CD8-positive, alpha-beta memory T cell (primary cell): ENCODE data around the gene EYA2. TPM values are rescaled to one million over a fixed set of nuclear protein-coding genes. Genes with fewer than 3 reads are reported as not detected.
A peak's percentile ranks its signal among the peaks of the same experiment; 100 is the strongest.

Experiments
- CTCF ChIA-PET: fragments of 350-600 bp; sonication (Branson Sonifier 250); formaldehyde crosslinking; loops from one replicate; lab custom pipeline; 2021; ENCODE audit warnings: antibody characterized with exemption; lab: Charles Lee
- POLR2A ChIA-PET: fragments of 350-600 bp; sonication (Branson Sonifier 250); formaldehyde crosslinking; loops from one replicate; lab custom pipeline; 2021; ENCODE audit warnings: antibody characterized with exemption; lab: Charles Lee
- DNase-seq, 5 donors: peaks; one replicate each; pipeline versions ENCODE4 v3.0.0 to v3.0.0-alpha.2; 2020 to 2022; ENCODE audit warnings: mixed read lengths in 1 of 5
- H3K27ac ChIP-seq: one replicate; pipeline ENCODE4 v1.7.0; 2013; ENCODE audit warnings: low read depth, mild to moderate bottlenecking, low read length, moderate library complexity
- H3K27me3 ChIP-seq: 2 replicates; pipeline ENCODE4 v1.7.0; 2013; ENCODE audit warnings: low read length, mild to moderate bottlenecking; ENCODE audit not compliant: insufficient read depth, poor library complexity, severe bottlenecking
- H3K36me3 ChIP-seq: 2 replicates; pipeline ENCODE4 v1.7.0; 2013; ENCODE audit warnings: mild to moderate bottlenecking, low read length, moderate library complexity; ENCODE audit not compliant: insufficient read depth
- H3K4me1 ChIP-seq: 2 replicates; pipeline ENCODE4 v1.7.0; 2013; ENCODE audit warnings: mild to moderate bottlenecking, low read length, moderate library complexity; ENCODE audit not compliant: insufficient read depth
- H3K4me3 ChIP-seq: 2 replicates; pipeline ENCODE4 v1.7.0; 2013; ENCODE audit warnings: mild to moderate bottlenecking, low read length
- H3K9me3 ChIP-seq: 2 replicates; pipeline ENCODE4 v1.7.0; 2013; ENCODE audit warnings: mild to moderate bottlenecking, low read length
- H3K27ac Mint-ChIP-seq, 8 donors: one replicate each; pipeline ENCODE4 v1.8.0; 2020 to 2021; ENCODE audit warnings: mixed read lengths in 8 of 8, mild to moderate bottlenecking in 6 of 8, inconsistent platforms in 3 of 8, moderate library complexity in 3 of 8
- H3K27me3 Mint-ChIP-seq, 2 donors: one replicate each; pipeline ENCODE4 v1.8.0; 2020 to 2021; ENCODE audit warnings: mixed read lengths in 2 of 2, mild to moderate bottlenecking in 1 of 2, moderate library complexity in 1 of 2
- H3K36me3 Mint-ChIP-seq, 3 donors: one replicate each; pipeline ENCODE4 v1.8.0; 2020 to 2021; ENCODE audit warnings: mixed read lengths in 3 of 3, inconsistent platforms in 1 of 3, mild to moderate bottlenecking in 1 of 3
- H3K4me1 Mint-ChIP-seq, 3 donors: one replicate each; pipeline ENCODE4 v1.8.0; 2020 to 2021; ENCODE audit warnings: mixed read lengths in 3 of 3, inconsistent platforms in 1 of 3, mild to moderate bottlenecking in 1 of 3
- H3K4me3 Mint-ChIP-seq, 7 donors: one replicate each; pipeline ENCODE4 v1.8.0; 2020 to 2021; ENCODE audit warnings: mixed read lengths in 7 of 7, mild to moderate bottlenecking in 6 of 7, moderate library complexity in 4 of 7, inconsistent platforms in 2 of 7
- H3K9me3 Mint-ChIP-seq, 5 donors: one replicate each; pipeline ENCODE4 v1.8.0; 2020 to 2022; ENCODE audit warnings: mixed read lengths in 5 of 5, mild to moderate bottlenecking in 3 of 5, moderate library complexity in 2 of 5, inconsistent platforms in 1 of 5
- polyA plus RNA-seq: library from polyadenylated mRNA; unstranded; fragments of 300-500 nt; fragmentation: Illumina TruSeq; gene quantifications from one replicate; pipeline ENCODE4 v1.2.3, GENCODE V29; 2021
- total RNA-seq, 2 experiments: library from RNA; stranded (reverse); gene quantifications; one replicate each; pipeline ENCODE4 v1.2.3, GENCODE V29; 2021

EYA2 gene
- total and polyA plus RNA-seq, 3 experiments from 2014 or later: not detected

DNA sequence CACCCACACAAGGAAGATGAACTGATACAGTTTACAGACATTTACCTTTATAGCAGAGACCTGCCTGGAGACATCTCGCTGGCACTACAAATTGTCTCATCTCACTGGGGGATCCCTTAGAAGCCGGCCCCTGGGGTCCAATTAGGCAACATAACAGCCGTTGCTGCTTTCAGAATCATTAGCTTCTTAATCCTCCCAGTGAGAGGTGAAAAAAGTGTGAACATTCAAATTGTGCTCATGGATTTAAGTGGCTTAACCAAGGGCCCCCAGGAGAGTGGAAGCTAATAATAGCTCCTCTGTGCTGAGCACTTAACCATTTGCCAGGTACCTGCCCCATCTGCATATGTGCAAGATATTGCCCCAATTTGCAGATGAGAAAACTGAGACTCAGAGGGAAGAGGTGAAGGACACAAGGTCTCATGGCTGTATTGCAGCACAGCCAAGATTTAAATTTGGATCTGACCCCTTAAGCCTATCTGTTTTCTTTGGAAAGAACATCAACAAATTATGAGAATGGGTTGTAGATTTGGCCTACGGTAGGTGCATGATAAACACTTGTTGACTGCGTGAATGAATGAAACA is 101.0 kb downstream of the EYA2 start:
- POLR2A ChIA-PET: no interaction called here
- peaks cover 5 to 13% (median 9%) of the 10 kb centered on the region in 3 donors for H3K4me1 Mint-ChIP-seq
- no peaks in the 10 kb centered on the region for H3K36me3 Mint-ChIP-seq
- no peak for DNase-seq
- Histone ChIP-seq H3K27me3 (no peaks in the 10 kb centered on the region), H3K9me3 (no peaks in the 10 kb centered on the region), H3K36me3 (no peaks in the 10 kb centered on the region), H3K4me3 (no peak overlapping the region), H3K4me1 (no peaks in the 10 kb centered on the region), H3K27ac (no peak overlapping the region)
- H3K9me3 Mint-ChIP-seq: peaks cover 0 to 1% (median 0%) of the 10 kb centered on the region in 5 donors
- H3K4me3 Mint-ChIP-seq: peak overlapping the region in 1 of 7 donors; percentile 16
- H3K27me3 Mint-ChIP-seq: peaks cover 9 to 16% of the 10 kb centered on the region in 2 donors
- CTCF ChIA-PET: no interaction called here
- H3K27ac Mint-ChIP-seq: no peak overlapping the region

DNA sequence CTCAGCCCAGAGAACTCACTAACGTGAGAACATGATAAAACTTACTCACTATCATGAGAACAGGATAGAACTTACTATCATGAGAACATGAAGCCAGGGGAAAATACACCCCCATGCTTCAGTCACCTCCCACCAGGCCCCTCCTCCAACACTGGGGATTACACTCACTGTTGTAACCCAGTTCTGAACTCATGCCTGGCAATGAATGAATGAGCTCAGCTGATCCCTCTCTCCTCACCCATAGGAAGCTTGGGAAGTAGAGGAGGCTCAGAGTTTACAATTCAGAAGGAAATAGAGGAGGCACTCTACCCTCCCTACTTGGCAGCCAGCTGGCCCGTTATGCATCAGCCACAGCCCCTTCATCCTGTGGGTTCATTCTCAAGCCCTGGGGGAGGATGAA is 102.5 kb downstream of the EYA2 start:
- H3K4me1 ChIP-seq: no peaks in the 10 kb centered on the region
- H3K9me3 Mint-ChIP-seq: peaks cover 0 to 2% (median 0%) of the 10 kb centered on the region in 5 donors
- H3K4me3 Mint-ChIP-seq: no peak overlapping the region
- POLR2A ChIA-PET: no interaction called here
- peaks cover 10 to 12% of the 10 kb centered on the region in 2 donors for H3K27me3 Mint-ChIP-seq
- CTCF ChIA-PET: no interaction called here
- H3K36me3 ChIP-seq: no peaks in the 10 kb centered on the region
- no peak overlapping the region for H3K27ac ChIP-seq
- H3K27me3 ChIP-seq: no peaks in the 10 kb centered on the region
- H3K27ac Mint-ChIP-seq: no peak overlapping the region
- H3K9me3 ChIP-seq: no peaks in the 10 kb centered on the region
- no peak for DNase-seq
- peaks cover 5 to 13% (median 9%) of the 10 kb centered on the region in 3 donors for H3K4me1 Mint-ChIP-seq
- no peaks in the 10 kb centered on the region for H3K36me3 Mint-ChIP-seq
- H3K4me3 ChIP-seq: no peak overlapping the region

DNA sequence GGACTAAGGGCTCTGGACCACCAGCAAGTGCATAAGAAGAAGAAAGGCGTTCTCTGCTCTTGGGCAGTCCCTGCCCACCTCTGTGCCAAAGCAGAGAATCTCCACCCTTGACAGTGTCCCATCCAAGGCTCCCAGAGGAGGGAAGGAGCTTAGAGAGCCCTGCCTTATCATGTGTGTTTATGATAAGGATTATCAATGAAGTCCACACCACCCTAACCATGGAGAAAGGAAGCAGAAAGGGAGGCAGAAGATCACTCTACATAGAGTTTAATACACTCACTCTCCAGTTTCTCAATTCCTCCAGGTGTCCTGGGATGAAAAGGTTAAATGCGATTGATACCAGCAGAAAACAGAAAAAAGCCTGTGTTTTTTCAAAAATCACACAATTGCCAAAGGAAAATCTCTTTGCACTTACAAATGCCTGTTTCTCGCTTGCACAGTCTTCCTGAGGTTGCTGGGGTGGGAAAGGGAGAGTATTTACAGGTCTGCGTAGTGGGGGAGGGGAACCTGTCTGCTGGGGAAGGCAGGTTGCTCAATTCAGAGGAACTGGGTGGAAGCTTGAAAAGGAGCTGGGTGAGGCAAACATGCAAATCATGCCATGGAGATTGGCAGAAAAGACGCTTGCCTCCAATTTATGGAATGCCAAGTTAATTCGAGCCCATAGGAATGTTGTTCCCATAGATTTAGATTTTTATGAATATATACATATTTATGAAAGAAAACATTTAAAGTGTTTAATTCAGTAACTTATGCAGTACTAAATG is 104.0 kb downstream of the EYA2 start:
- peaks cover 0 to 2% (median 0%) of the 10 kb centered on the region in 5 donors for H3K9me3 Mint-ChIP-seq
- POLR2A ChIA-PET: no interaction called here
- no peak overlapping the region for H3K27ac ChIP-seq

DNA sequence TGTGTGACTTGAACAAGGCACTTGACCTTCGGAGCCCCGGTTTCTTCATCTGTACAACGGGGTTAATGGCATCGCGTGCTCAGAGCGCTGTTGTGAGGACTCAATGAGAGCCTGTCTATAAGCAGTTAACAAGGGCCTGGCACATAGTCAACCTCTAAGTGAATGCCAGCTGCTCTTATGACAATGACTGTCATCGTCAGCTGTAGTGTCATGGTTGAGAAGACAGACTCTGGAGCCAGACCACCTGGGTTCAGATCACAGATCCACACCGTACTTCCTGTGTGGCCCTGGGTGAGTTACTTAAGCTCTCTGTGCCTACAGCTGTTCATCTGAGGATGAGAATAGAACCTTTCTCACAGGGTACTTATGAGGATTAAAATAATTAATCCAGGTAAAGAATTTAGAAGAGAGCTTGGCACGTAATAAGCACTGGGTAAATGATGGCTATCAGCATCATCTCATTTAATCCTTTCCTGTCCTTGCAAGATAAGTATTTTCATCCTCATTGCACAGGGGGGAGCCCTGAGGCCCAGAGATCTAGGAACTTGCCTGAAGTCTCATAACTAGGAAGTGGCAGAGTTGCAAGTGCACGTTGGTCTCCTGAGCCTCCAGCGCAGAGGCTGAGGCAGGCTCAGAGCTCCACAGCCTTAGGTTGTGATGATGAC is 105.3 kb downstream of the EYA2 start:
- no peaks in the 10 kb centered on the region for H3K27me3 ChIP-seq
- H3K27me3 Mint-ChIP-seq: peaks cover 13 to 34% of the 10 kb centered on the region in 2 donors
- H3K4me3 ChIP-seq: no peak overlapping the region
- ChIA-PET CTCF (no interaction called here), POLR2A (no interaction called here)
- no peak overlapping the region for H3K4me3 Mint-ChIP-seq
- H3K27ac ChIP-seq: no peak overlapping the region
- H3K9me3 ChIP-seq: no peaks in the 10 kb centered on the region
- no peaks in the 10 kb centered on the region for H3K36me3 ChIP-seq
- H3K27ac Mint-ChIP-seq: no peak overlapping the region
- no peaks in the 10 kb centered on the region for H3K36me3 Mint-ChIP-seq
- peaks cover 0 to 4% (median 2%) of the 10 kb centered on the region in 5 donors for H3K9me3 Mint-ChIP-seq
- no peaks in the 10 kb centered on the region for H3K4me1 Mint-ChIP-seq
- H3K4me1 ChIP-seq: no peaks in the 10 kb centered on the region
- DNase-seq: no peak

More for the DNA sequence above, 104.0 kb downstream of the EYA2 start:
- Histone ChIP-seq H3K27me3 (no peaks in the 10 kb centered on the region), H3K4me1 (no peaks in the 10 kb centered on the region), H3K4me3 (no peak overlapping the region), H3K36me3 (no peaks in the 10 kb centered on the region), H3K9me3 (no peaks in the 10 kb centered on the region)
- H3K4me3 Mint-ChIP-seq: no peak overlapping the region
- no peaks in the 10 kb centered on the region for H3K36me3 Mint-ChIP-seq
- DNase-seq: no peak
- peak overlapping the region in 1 of 8 donors; percentile 66 for H3K27ac Mint-ChIP-seq
- peaks cover 13 to 21% of the 10 kb centered on the region in 2 donors for H3K27me3 Mint-ChIP-seq
- H3K4me1 Mint-ChIP-seq: peaks cover 5 to 9% (median 9%) of the 10 kb centered on the region in 3 donors
- CTCF ChIA-PET: no interaction called here

DNA sequence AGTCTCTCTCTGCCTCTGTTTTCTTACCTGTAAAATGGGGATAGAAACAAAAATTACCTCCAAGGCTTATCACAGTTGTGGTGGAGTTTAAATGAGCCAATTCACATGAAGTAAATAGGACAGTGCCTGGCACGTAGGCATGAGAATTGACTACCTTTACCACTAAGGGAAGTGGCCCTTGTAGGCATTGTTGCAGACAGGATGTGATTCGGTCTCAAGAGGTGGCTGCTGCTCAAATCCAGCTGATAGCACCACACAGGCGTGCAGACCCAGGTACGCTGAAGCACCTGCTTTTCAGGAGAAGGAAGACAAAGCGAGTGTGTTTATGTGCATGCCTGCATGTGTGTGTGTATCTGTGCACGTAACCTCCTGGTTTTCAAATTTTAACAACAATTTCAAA is 108.6 kb downstream of the EYA2 start:
- Mint-ChIP-seq H3K27ac (peak overlapping the region in 1 of 8 donors; percentile 8), H3K36me3 (no peaks in the 10 kb centered on the region), H3K27me3 (peaks cover 14 to 39% of the 10 kb centered on the region in 2 donors), H3K9me3 (peaks cover 2 to 5% (median 2%) of the 10 kb centered on the region in 5 donors), H3K4me1 (no peaks in the 10 kb centered on the region), H3K4me3 (no peak overlapping the region)
- DNase-seq: no peak
- no peaks in the 10 kb centered on the region for H3K27me3 ChIP-seq
- no peak overlapping the region for H3K27ac ChIP-seq
- ChIA-PET CTCF (no interaction called here), POLR2A (no interaction called here)
- H3K4me1 ChIP-seq: no peaks in the 10 kb centered on the region
- H3K4me3 ChIP-seq: no peak overlapping the region
- no peaks in the 10 kb centered on the region for H3K36me3 ChIP-seq
- H3K9me3 ChIP-seq: no peaks in the 10 kb centered on the region

DNA sequence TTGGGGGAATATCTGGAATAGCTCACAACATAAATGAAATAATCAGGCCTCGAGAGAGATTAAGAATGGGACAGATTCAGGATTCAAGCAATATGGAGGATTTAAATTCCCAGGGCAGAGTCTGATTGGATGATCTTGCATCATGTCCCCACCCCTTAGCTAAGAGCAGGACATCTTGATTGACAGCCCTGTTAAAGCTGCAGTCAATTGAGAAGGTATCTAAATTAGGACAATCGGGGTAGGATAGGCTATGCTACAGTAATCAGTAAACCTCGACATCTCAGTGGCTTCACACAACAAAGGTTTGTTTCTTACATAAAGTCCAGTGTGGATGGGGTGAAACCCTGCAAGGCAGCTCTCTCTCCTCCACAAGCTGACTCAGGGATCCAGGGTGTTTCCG is 109.5 kb downstream of the EYA2 start:
- Histone ChIP-seq H3K27ac (no peak overlapping the region), H3K4me1 (no peaks in the 10 kb centered on the region), H3K9me3 (no peaks in the 10 kb centered on the region), H3K36me3 (no peaks in the 10 kb centered on the region), H3K4me3 (no peak overlapping the region), H3K27me3 (no peaks in the 10 kb centered on the region)
- H3K27me3 Mint-ChIP-seq: peaks cover 13 to 36% of the 10 kb centered on the region in 2 donors
- H3K4me3 Mint-ChIP-seq: no peak overlapping the region
- H3K27ac Mint-ChIP-seq: no peak overlapping the region
- ChIA-PET POLR2A (no interaction called here), CTCF (no interaction called here)
- H3K4me1 Mint-ChIP-seq: no peaks in the 10 kb centered on the region
- DNase-seq: no peak
- H3K9me3 Mint-ChIP-seq: peaks cover 2 to 4% (median 2%) of the 10 kb centered on the region in 5 donors
- no peaks in the 10 kb centered on the region for H3K36me3 Mint-ChIP-seq

DNA sequence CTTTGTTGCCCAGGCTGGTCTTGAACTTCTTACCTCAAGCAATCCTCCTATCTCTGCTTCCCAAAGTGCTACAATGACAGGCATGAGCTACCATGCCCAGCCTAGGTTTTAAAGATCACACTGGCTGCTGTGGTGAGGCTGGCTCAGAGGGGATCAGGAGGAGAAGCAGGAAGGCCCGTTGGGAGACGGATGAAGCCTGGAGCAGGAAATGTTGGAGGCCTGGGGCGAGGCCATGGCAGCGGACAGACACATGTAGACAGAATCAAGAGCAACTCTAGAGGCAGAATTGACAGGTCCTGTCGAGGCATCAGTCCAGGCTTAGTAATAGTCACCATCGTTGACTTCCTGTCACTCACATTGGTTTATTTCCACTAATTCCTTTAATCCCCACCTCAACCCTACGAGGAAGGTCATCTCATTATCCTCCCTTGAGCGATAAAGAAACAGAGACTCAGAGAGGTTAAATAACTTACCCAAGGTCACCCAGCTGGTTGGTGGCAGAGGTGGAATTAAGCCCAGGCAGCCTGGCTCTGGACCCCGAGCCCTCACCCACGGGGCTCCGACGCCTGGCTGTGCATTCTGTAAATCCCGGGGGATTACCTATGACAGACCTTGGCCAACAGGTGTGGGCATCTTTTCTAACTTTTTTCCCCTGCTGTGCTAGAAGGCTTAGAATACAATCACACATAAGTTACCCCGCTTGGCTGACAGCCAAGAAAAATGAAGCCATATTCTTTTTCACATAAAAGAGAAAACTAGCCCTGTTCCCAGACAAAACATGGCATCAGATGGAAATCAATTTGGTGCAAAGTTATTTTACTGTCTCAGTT is 113.4 kb downstream of the EYA2 start:
- Histone ChIP-seq H3K36me3 (no peaks in the 10 kb centered on the region), H3K9me3 (no peaks in the 10 kb centered on the region), H3K27ac (no peak overlapping the region), H3K27me3 (no peaks in the 10 kb centered on the region), H3K4me3 (no peak overlapping the region), H3K4me1 (no peaks in the 10 kb centered on the region)
- H3K27ac Mint-ChIP-seq: no peak overlapping the region
- peaks cover 0 to 5% (median 4%) of the 10 kb centered on the region in 5 donors for H3K9me3 Mint-ChIP-seq
- no peak for DNase-seq
- no peaks in the 10 kb centered on the region for H3K4me1 Mint-ChIP-seq
- peaks cover 12 to 28% of the 10 kb centered on the region in 2 donors for H3K27me3 Mint-ChIP-seq
- ChIA-PET POLR2A (no interaction called here), CTCF (no interaction called here)
- no peak overlapping the region for H3K4me3 Mint-ChIP-seq
- no peaks in the 10 kb centered on the region for H3K36me3 Mint-ChIP-seq
